Left lung (tissue), 10 donors: Measurements from ENCODE around the gene NEURL4. TPM values are rescaled to one million over a fixed set of nuclear protein-coding genes. Genes with fewer than 3 reads are reported as not detected.
A peak's percentile ranks its signal among the peaks of the same experiment; 100 is the strongest.

Experiments
- ATAC-seq: fragments of 200-7000 bp; cut with Tn5 transposase; one replicate; pipeline ENCODE4 v1.9.1; 2020; ENCODE audit warnings: moderate library complexity
- DNase-seq, 4 donors: peaks; one replicate each; pipeline ENCODE4 v3.0.0-alpha.2; 2013 to 2020
- H3K27ac ChIP-seq, 2 donors: fragments of 200-600 bp; sonication (generic) in 1 of 2; one replicate each; pipeline versions ENCODE4 v1.5.0 to v1.8.0; 2020 to 2021
- H3K27me3 ChIP-seq, 2 donors: fragments of 200-600 bp; sonication (generic) in 1 of 2; one replicate each; pipeline versions ENCODE4 v1.5.0 to v1.8.0; 2020 to 2021
- H3K36me3 ChIP-seq, 2 donors: fragments of 200-600 bp; sonication (generic) in 1 of 2; one replicate each; pipeline versions ENCODE4 v1.5.0 to v1.8.0; 2020 to 2021
- H3K4me1 ChIP-seq, 2 donors: fragments of 200-600 bp; one replicate each; pipeline ENCODE4 v1.8.0; 2021
- H3K4me3 ChIP-seq, 2 donors: fragments of 200-600 bp; sonication (generic) in 1 of 2; one replicate each; pipeline versions ENCODE4 v1.5.0 to v1.8.0; 2020 to 2021; ENCODE audit warnings: mild to moderate bottlenecking in 1 of 2
- H3K9me3 ChIP-seq, 2 donors: fragments of 200-600 bp; sonication (generic) in 1 of 2; one replicate each; pipeline versions ENCODE4 v1.5.0 to v1.8.0; 2020 to 2021
- CTCF ChIP-seq, 2 donors: fragments of 200-600 bp; sonication (generic) in 1 of 2; IDR thresholded peaks; one replicate each; pipeline versions ENCODE4 v1.5.0 to v1.8.0; 2021; ENCODE audit warnings: antibody characterized with exemption in 2 of 2
- intact Hi-C, 2 donors: fragments of 100-400 bp; cut with DNase I; formaldehyde crosslinking; loops; one replicate each; pipeline versions ENCODE4 v1.11.2 to v1.14.2; 2022
- polyA plus RNA-seq, 6 donors: library from polyadenylated mRNA; unstranded; fragments of 120-200 nt; gene quantifications; one replicate each; pipeline ENCODE4 v1.2.1, GENCODE V29; 2013; ENCODE audit not compliant: insufficient read length in 6 of 6
- total RNA-seq, 2 donors: library from RNA; stranded (reverse); fragmentation: NEBNext Ultra II Directional; extraction: Animal tissue kit (Norgen Biotek cat#: 25700); gene quantifications; one replicate each; pipeline ENCODE4 v1.2.1, GENCODE V29; 2021
- donor health status: DM: no; HTN: yes; CAD: no.
- donor health status: DM: no; HTN: no; CAD: no.

The NEURL4 gene
- total and polyA plus RNA-seq, 8 donors, result 22.2 to 36.8 (median 28.5) TPM

- Histone ChIP-seq H3K4me1 (peaks cover 3 to 29% of the 10 kb centered on the region in 2 donors), H3K27me3 (peaks cover 0 to 8% of the 10 kb centered on the region in 2 donors), H3K36me3 (peaks cover 0 to 14% of the 10 kb centered on the region in 2 donors), H3K4me3 (peak overlapping the region; percentile 88 to 95), H3K9me3 (no peaks in the 10 kb centered on the region), H3K27ac (peak overlapping the region; percentile 90 to 93)
- ATAC-seq (no peak), DNase-seq (peak in 1 of 4 donors; percentile 78)
- intact Hi-C loops, result no loop called here
- TF ChIP-seq CTCF (IDR thresholded peaks at IDR 0.05), result no peak
Measured at GRCh38 chr17:7330638-7331015, 1.5 kb upstream of the NEURL4 start.

GRCh38 chr17:7329997-7330637 lies 982 bp upstream of the NEURL4 start:
- ATAC-seq (peak; percentile 77), DNase-seq (peak in 3 of 4 donors; percentile 80 to 93 (median 86))
- Histone ChIP-seq H3K9me3 (no peaks in the 10 kb centered on the region), H3K27me3 (peaks cover 0 to 8% of the 10 kb centered on the region in 2 donors), H3K4me3 (peak overlapping the region; percentile 88 to 95), H3K36me3 (peaks cover 0 to 19% of the 10 kb centered on the region in 2 donors), H3K27ac (peak overlapping the region; percentile 90 to 93), H3K4me1 (peaks cover 3 to 28% of the 10 kb centered on the region in 2 donors)
- TF ChIP-seq CTCF (IDR thresholded peaks at IDR 0.05), result no peak
- intact Hi-C loops, result no loop called here

DNA sequence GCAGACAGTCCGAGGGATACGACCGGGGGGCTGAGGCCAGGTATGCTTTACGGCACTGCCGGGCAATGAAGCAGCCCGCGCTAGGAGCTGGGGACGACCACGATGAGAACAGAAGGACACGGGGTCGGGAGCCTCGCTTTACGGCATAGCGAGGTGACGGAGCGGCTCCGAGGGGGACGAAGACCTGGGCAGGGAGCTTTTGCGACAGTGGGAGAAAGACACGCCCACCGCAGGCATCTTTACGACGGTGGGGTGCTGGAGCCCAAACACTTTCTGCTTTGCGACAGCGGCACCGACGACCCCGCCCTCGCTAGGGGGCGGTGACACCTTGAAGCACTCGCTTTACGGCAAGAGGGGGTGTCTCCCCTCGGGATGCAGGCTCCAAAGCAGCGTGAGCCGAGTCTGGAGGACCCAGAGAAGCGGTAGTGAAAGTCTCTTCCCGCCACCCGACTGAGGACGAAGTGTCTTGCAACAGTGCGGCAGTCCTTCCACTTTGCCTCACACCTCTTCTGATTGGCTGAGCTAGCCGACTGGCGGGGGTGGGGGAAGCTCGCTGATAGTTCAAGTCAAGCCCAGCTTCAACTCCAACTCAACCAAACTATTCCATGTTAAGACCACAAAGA lies 350 bp upstream of the NEURL4 start:
- Histone ChIP-seq H3K4me3 (peak overlapping the region; percentile 88 to 95), H3K4me1 (peaks cover 3 to 28% of the 10 kb centered on the region in 2 donors), H3K27me3 (peaks cover 0 to 8% of the 10 kb centered on the region in 2 donors), H3K36me3 (peaks cover 0 to 25% of the 10 kb centered on the region in 2 donors), H3K27ac (peak overlapping the region; percentile 90 to 93), H3K9me3 (no peaks in the 10 kb centered on the region)
- intact Hi-C loops, result no loop called here
- ATAC-seq (peak; percentile 92), DNase-seq (peak; percentile 97 to 99 (median 98))
- no peak for TF ChIP-seq CTCF (IDR thresholded peaks at IDR 0.05)

DNA sequence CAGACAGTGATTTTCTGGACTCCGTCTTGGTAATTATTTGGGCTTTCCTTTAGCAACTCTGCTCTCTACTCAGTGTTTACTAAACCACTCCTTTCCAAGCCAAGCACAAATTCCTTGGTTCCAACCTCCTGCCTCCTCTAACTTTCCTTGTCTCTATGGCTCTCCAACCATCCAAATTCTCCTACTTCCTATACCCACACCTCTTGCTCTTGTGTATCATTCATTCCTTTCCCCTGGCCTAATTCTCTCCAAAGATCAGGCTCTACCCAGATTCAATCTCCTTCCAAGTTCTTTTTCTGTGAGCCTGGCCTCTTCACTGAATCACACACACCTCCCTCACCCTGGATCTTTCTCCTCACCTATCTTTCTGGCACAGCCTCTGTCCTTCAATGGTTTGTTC lies 1.1 kb downstream of the NEURL4 start:
- Histone ChIP-seq H3K4me3 (peak overlapping the region in 1 of 2 donors; percentile 95), H3K36me3 (peaks cover 0 to 38% of the 10 kb centered on the region in 2 donors), H3K4me1 (peaks cover 3 to 28% of the 10 kb centered on the region in 2 donors), H3K27ac (no peak overlapping the region), H3K9me3 (no peaks in the 10 kb centered on the region), H3K27me3 (no peaks in the 10 kb centered on the region)
- no peak for TF ChIP-seq CTCF (IDR thresholded peaks at IDR 0.05)
- intact Hi-C loops, result no loop called here
- ATAC-seq, result no peak
- no peak for DNase-seq

DNA sequence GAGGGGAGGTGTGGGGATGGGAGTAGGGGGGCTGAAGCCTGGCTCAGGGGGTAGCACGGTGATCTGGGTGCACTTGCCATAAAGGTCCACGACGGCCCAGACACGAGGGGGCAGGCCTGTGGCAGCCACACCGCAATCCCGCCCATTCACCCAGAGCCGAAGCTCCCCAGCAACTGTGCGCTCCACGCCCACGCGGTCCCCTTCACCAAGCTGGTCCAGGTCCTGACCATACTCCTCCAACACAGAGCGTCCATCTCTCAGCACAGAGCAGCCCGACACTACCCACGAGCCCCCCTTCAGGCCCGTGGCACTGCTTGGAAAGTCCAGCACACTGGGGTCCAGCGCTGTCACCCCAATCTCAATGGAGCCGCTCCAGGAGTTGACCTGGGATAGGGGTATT lies 1.6 kb downstream of the NEURL4 start:
- intact Hi-C loops, result no loop called here

More for the DNA sequence above, 1.6 kb downstream of the NEURL4 start:
- H3K4me1 ChIP-seq, result peaks cover 3 to 28% of the 10 kb centered on the region in 2 donors
- H3K4me3 ChIP-seq, result no peak overlapping the region
- no peak overlapping the region for H3K27ac ChIP-seq
- DNase-seq (no peak), ATAC-seq (no peak)
- TF ChIP-seq CTCF (IDR thresholded peaks at IDR 0.05), result no peak
- H3K27me3 ChIP-seq, result no peaks in the 10 kb centered on the region
- peaks cover 0 to 43% of the 10 kb centered on the region in 2 donors for H3K36me3 ChIP-seq
- no peaks in the 10 kb centered on the region for H3K9me3 ChIP-seq
